Measurements from ENCODE around the gene RAD23B.

GRCh38 chr9:107281184-107281583 is 1.9 kb upstream of the RAD23B start:
- TF ChIP-seq BRCA1 (CRISPR knock-in tag; IDR thresholded peaks at IDR 0.05), result no peak
- TF ChIP-seq TCF7L2 (IDR thresholded peaks at IDR 0.05; ENCODE audit: low read depth, low read length), result no peak

Data from HepG2 (cell line).